Measurements from ENCODE around the gene NEUROG2.
A peak's percentile ranks its signal among the peaks of the same experiment; 100 is the strongest.

The NEUROG2 gene

GRCh38 chr4:112519689-112520597 lies 4.0 kb upstream of the NEUROG2 start:
- Histone ChIP-seq H4K8ac (ENCODE audit: low read depth, low read length) (no peak overlapping the region), H3K79me1 (ENCODE audit: low read length) (no peaks in the 10 kb centered on the region), H3K18ac (ENCODE audit: low read length) (no peak overlapping the region), H3K27ac (ENCODE audit: low read depth, low read length) (no peak overlapping the region), H2BK15ac (replicated peaks; ENCODE audit: low read depth) (no peak overlapping the region), H4K5ac (ENCODE audit: low read length) (no peak overlapping the region), H3K79me2 (ENCODE audit: control insufficient read depth, insufficient read depth, low read length) (no peaks in the 10 kb centered on the region), H2BK5ac (ENCODE audit: low read length) (no peak overlapping the region), H3K9ac (ENCODE audit: low read length) (no peak overlapping the region), H3K56ac (ENCODE audit: low read length) (no peak overlapping the region), H3K36me3 (ENCODE audit: control insufficient read depth, insufficient read depth, low read length) (no peaks in the 10 kb centered on the region), H2AK5ac (ENCODE audit: low read length) (no peak overlapping the region), H3K27me3 (ENCODE audit: insufficient read depth, low read length, poor library complexity) (peaks cover 67% of the 10 kb centered on the region), H3K4me1 (ENCODE audit: control insufficient read depth, low read depth, low read length) (peaks cover 5% of the 10 kb centered on the region), H3K4ac (ENCODE audit: low read depth, low read length) (no peak overlapping the region), H3K4me3 (ENCODE audit: low read length) (no peak overlapping the region), H3K23ac (ENCODE audit: low read length) (no peak overlapping the region), H3K4me2 (ENCODE audit: low read length) (peak overlapping the region; percentile 0), H2BK120ac (ENCODE audit: low read depth, low read length) (no peak overlapping the region)
- WGBS (ENCODE audit: extremely low coverage, insufficient coverage, low lambda C conversion rate): no CpG with 5 or more reads among the region's 21 CpGs
- peak; percentile 74 for DNase-seq

GRCh38 chr4:112518675-112519074 lies 2.7 kb upstream of the NEUROG2 start:
- Histone ChIP-seq H2BK15ac (replicated peaks; ENCODE audit: low read depth) (no peak overlapping the region), H3K56ac (ENCODE audit: low read length) (no peak overlapping the region), H3K4ac (ENCODE audit: low read depth, low read length) (no peak overlapping the region), H3K36me3 (ENCODE audit: control insufficient read depth, insufficient read depth, low read length) (no peaks in the 10 kb centered on the region), H3K9ac (ENCODE audit: low read length) (no peak overlapping the region), H2BK120ac (ENCODE audit: low read depth, low read length) (no peak overlapping the region), H3K18ac (ENCODE audit: low read length) (no peak overlapping the region), H3K4me3 (ENCODE audit: low read length) (no peak overlapping the region), H3K27me3 (ENCODE audit: insufficient read depth, low read length, poor library complexity) (peaks cover 79% of the 10 kb centered on the region), H3K23ac (ENCODE audit: low read length) (no peak overlapping the region), H4K8ac (ENCODE audit: low read depth, low read length) (no peak overlapping the region), H3K4me2 (ENCODE audit: low read length) (no peak overlapping the region), H2BK5ac (ENCODE audit: low read length) (no peak overlapping the region), H3K27ac (ENCODE audit: low read depth, low read length) (no peak overlapping the region), H3K4me1 (ENCODE audit: control insufficient read depth, low read depth, low read length) (peaks cover 5% of the 10 kb centered on the region), H3K79me1 (ENCODE audit: low read length) (no peaks in the 10 kb centered on the region), H3K79me2 (ENCODE audit: control insufficient read depth, insufficient read depth, low read length) (no peaks in the 10 kb centered on the region), H2AK5ac (ENCODE audit: low read length) (no peak overlapping the region), H4K5ac (ENCODE audit: low read length) (no peak overlapping the region)
- no peak for DNase-seq

- H2BK15ac ChIP-seq (replicated peaks; ENCODE audit: low read depth): no peak overlapping the region
- H3K4me3 ChIP-seq (ENCODE audit: low read length): no peak overlapping the region
- H3K79me1 ChIP-seq (ENCODE audit: low read length): no peaks in the 10 kb centered on the region
- no peak overlapping the region for H3K18ac ChIP-seq (ENCODE audit: low read length)
- H3K4me1 ChIP-seq (ENCODE audit: control insufficient read depth, low read depth, low read length): peaks cover 5% of the 10 kb centered on the region
- H3K4me2 ChIP-seq (ENCODE audit: low read length): no peak overlapping the region
- H3K36me3 ChIP-seq (ENCODE audit: control insufficient read depth, insufficient read depth, low read length): no peaks in the 10 kb centered on the region
- no peak overlapping the region for H3K56ac ChIP-seq (ENCODE audit: low read length)
- H4K8ac ChIP-seq (ENCODE audit: low read depth, low read length): no peak overlapping the region
- no peak overlapping the region for H2BK5ac ChIP-seq (ENCODE audit: low read length)
- no peak overlapping the region for H2BK120ac ChIP-seq (ENCODE audit: low read depth, low read length)
- peaks cover 78% of the 10 kb centered on the region for H3K27me3 ChIP-seq (ENCODE audit: insufficient read depth, low read length, poor library complexity)
- WGBS (ENCODE audit: extremely low coverage, insufficient coverage, low lambda C conversion rate): no CpG with 5 or more reads among the region's 3 CpGs
- no peak overlapping the region for H3K23ac ChIP-seq (ENCODE audit: low read length)
- H3K27ac ChIP-seq (ENCODE audit: low read depth, low read length): no peak overlapping the region
- DNase-seq: no peak
- H3K79me2 ChIP-seq (ENCODE audit: control insufficient read depth, insufficient read depth, low read length): no peaks in the 10 kb centered on the region
- no peak overlapping the region for H2AK5ac ChIP-seq (ENCODE audit: low read length)
- no peak overlapping the region for H4K5ac ChIP-seq (ENCODE audit: low read length)
- no peak overlapping the region for H3K4ac ChIP-seq (ENCODE audit: low read depth, low read length)
- H3K9ac ChIP-seq (ENCODE audit: low read length): no peak overlapping the region
Observed at GRCh38 chr4:112517911-112518310, 1.9 kb upstream of the NEUROG2 start.

GRCh38 chr4:112517067-112517634 lies 1.2 kb upstream of the NEUROG2 start:
- Histone ChIP-seq H3K18ac (ENCODE audit: low read length) (no peak overlapping the region), H3K36me3 (ENCODE audit: control insufficient read depth, insufficient read depth, low read length) (no peaks in the 10 kb centered on the region), H3K4ac (ENCODE audit: low read depth, low read length) (no peak overlapping the region), H3K27me3 (ENCODE audit: insufficient read depth, low read length, poor library complexity) (peaks cover 79% of the 10 kb centered on the region), H4K8ac (ENCODE audit: low read depth, low read length) (no peak overlapping the region), H3K79me2 (ENCODE audit: control insufficient read depth, insufficient read depth, low read length) (no peaks in the 10 kb centered on the region), H2BK15ac (replicated peaks; ENCODE audit: low read depth) (no peak overlapping the region), H4K5ac (ENCODE audit: low read length) (no peak overlapping the region), H3K4me2 (ENCODE audit: low read length) (peak overlapping the region; percentile 18), H3K4me1 (ENCODE audit: control insufficient read depth, low read depth, low read length) (peaks cover 5% of the 10 kb centered on the region), H3K27ac (ENCODE audit: low read depth, low read length) (no peak overlapping the region), H2BK120ac (ENCODE audit: low read depth, low read length) (no peak overlapping the region), H3K23ac (ENCODE audit: low read length) (peak overlapping the region; percentile 60), H3K79me1 (ENCODE audit: low read length) (no peaks in the 10 kb centered on the region), H2AK5ac (ENCODE audit: low read length) (no peak overlapping the region), H3K4me3 (ENCODE audit: low read length) (no peak overlapping the region), H3K56ac (ENCODE audit: low read length) (no peak overlapping the region), H2BK5ac (ENCODE audit: low read length) (no peak overlapping the region), H3K9ac (ENCODE audit: low read length) (no peak overlapping the region)
- no CpG with 5 or more reads among the region's 20 CpGs for WGBS (ENCODE audit: extremely low coverage, insufficient coverage, low lambda C conversion rate)
- DNase-seq: peak; percentile 49

- H2BK120ac ChIP-seq (ENCODE audit: low read depth, low read length): no peak overlapping the region
- no peaks in the 10 kb centered on the region for H3K36me3 ChIP-seq (ENCODE audit: control insufficient read depth, insufficient read depth, low read length)
- peaks cover 5% of the 10 kb centered on the region for H3K4me1 ChIP-seq (ENCODE audit: control insufficient read depth, low read depth, low read length)
- no peak overlapping the region for H3K18ac ChIP-seq (ENCODE audit: low read length)
- H2AK5ac ChIP-seq (ENCODE audit: low read length): no peak overlapping the region
- no peak overlapping the region for H4K8ac ChIP-seq (ENCODE audit: low read depth, low read length)
- no peak overlapping the region for H4K5ac ChIP-seq (ENCODE audit: low read length)
- WGBS (ENCODE audit: extremely low coverage, insufficient coverage, low lambda C conversion rate): no CpG with 5 or more reads among the region's 55 CpGs
- no peaks in the 10 kb centered on the region for H3K79me1 ChIP-seq (ENCODE audit: low read length)
- H3K56ac ChIP-seq (ENCODE audit: low read length): no peak overlapping the region
- H3K9ac ChIP-seq (ENCODE audit: low read length): no peak overlapping the region
- no peak overlapping the region for H3K4me3 ChIP-seq (ENCODE audit: low read length)
- peak overlapping the region; percentile 10 for H3K4me2 ChIP-seq (ENCODE audit: low read length)
- H3K27me3 ChIP-seq (ENCODE audit: insufficient read depth, low read length, poor library complexity): peaks cover 80% of the 10 kb centered on the region
- H3K79me2 ChIP-seq (ENCODE audit: control insufficient read depth, insufficient read depth, low read length): no peaks in the 10 kb centered on the region
- peak; percentile 79 for DNase-seq
- no peak overlapping the region for H3K23ac ChIP-seq (ENCODE audit: low read length)
- H2BK5ac ChIP-seq (ENCODE audit: low read length): no peak overlapping the region
- no peak overlapping the region for H2BK15ac ChIP-seq (replicated peaks; ENCODE audit: low read depth)
- no peak overlapping the region for H3K4ac ChIP-seq (ENCODE audit: low read depth, low read length)
- H3K27ac ChIP-seq (ENCODE audit: low read depth, low read length): no peak overlapping the region
Observed at GRCh38 chr4:112516471-112517066, 589 bp upstream of the NEUROG2 start.
